ENCODE results near the gene NME5. TPM values are rescaled to one million over a fixed set of nuclear protein-coding genes. Genes with fewer than 3 reads are reported as not detected.
"Not testable (repeated sequence)": the region's sequence is repeated elsewhere in the genome, so short reads cannot be mapped to it uniquely, and the experiment has no call there.

The NME5 gene
- total RNA-seq, 2 experiments from 2014 or later, result not detected

DNA sequence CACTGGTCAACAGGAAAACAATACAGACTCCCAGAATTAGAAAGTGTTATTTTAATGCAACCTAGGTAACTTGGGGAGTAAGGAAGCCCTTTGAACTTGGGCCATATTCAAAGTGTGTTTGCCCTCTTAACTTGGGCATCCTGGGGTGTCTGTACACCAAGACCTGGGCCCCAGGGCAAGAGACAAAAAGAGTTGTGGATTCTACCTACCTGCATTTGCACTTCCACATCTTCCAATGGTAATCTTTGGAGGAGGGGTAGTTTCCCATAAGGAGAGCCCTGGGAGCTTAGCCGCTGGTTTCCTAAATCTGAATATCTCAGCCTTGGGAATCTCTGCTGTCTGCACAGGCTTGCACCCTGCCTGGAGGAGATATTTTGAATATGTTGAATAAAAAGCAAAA is 46.9 kb downstream of the NME5 start:
- H3K4me3 Mint-ChIP-seq, result no peak overlapping the region
- H3K9me3 Mint-ChIP-seq (ENCODE audit: low read depth), result no peaks in the 10 kb centered on the region
- no peak for DNase-seq
- H3K27me3 Mint-ChIP-seq, result peaks cover 25% of the 10 kb centered on the region
- H3K27ac Mint-ChIP-seq, result no peak overlapping the region
- no peaks in the 10 kb centered on the region for H3K36me3 Mint-ChIP-seq
- CTCF ChIA-PET, result interaction anchor here (1.4 to 2.2 kb wide), 5 partner anchors 10 to 56 kb away, joined by 4 to 9 read pairs (median 5); no protein-coding TSS in a partner anchor
- no peak for ATAC-seq
- H3K4me1 Mint-ChIP-seq, result peaks cover 22% of the 10 kb centered on the region

DNA sequence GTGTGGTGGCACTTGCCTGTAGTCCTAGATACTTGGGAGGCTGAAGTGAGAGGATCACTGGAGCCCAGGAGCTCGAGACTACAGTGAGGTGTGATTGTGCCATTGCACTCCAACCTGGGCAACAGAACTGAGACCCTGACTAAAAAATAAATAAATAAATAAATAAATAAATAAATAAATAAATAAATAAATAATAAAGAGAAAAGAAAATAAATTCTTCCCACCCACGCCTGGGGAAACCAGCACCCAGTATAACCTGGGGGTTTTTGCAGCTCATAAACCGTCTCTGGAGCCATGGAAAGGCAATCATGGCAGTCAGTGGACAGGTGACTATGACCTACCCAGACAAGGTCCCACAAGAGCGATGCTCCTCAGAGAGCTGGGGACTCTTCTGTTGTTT is 47.5 kb downstream of the NME5 start:
- Mint-ChIP-seq H3K9me3 (ENCODE audit: low read depth) (no peaks in the 10 kb centered on the region), H3K4me3 (no peak overlapping the region), H3K4me1 (peaks cover 16% of the 10 kb centered on the region), H3K27ac (no peak overlapping the region), H3K27me3 (peaks cover 25% of the 10 kb centered on the region), H3K36me3 (no peaks in the 10 kb centered on the region)
- CTCF ChIA-PET, result interaction anchor here (0.9 to 2.2 kb wide), 7 partner anchors 10 to 56 kb away, joined by 4 to 9 read pairs (median 5); no protein-coding TSS in a partner anchor
- DNase-seq, result no peak
- no peak for ATAC-seq

DNA sequence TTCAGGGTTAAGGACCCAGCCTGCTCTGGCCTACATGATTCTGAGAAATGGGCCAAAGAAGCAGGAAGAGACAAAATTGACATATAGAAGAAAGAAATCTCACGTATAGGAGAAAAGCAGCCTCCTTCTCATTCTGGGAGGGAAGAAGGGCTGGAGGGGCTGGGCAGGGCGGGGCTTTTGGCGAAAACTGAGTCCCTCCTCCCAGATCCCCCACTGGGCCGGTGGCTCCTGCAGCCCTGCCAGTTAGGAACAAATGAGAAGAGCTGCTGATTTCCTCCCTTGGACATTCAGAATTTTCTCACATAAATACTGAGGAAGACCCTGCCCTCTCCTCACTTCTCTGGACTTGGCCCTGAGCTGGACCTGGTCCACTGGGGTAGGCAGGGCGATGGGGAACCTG is 55.5 kb downstream of the NME5 start, which contains the start of gene WNT8A:
WNT8A (plus strand) TSS at position 332 of the 400 bp plus-strand sequence. CDS start 95 bp downstream, outside the sequence.
- Mint-ChIP-seq H3K4me1 (peaks cover 15% of the 10 kb centered on the region), H3K4me3 (no peak within 1 kb of the TSS), H3K27ac (no peak within 1 kb of the TSS), H3K9me3 (ENCODE audit: low read depth) (no peaks in the 10 kb centered on the region), H3K27me3 (no peaks in the 10 kb centered on the region), H3K36me3 (no peaks in the 10 kb centered on the region)
- ATAC-seq (no peak), DNase-seq (no peak)
- CTCF ChIA-PET, result interaction anchor here (1.5 to 1.7 kb wide), 2 partner anchors 15 to 49 kb away, joined by 4 to 5 read pairs; no protein-coding TSS in a partner anchor

DNA sequence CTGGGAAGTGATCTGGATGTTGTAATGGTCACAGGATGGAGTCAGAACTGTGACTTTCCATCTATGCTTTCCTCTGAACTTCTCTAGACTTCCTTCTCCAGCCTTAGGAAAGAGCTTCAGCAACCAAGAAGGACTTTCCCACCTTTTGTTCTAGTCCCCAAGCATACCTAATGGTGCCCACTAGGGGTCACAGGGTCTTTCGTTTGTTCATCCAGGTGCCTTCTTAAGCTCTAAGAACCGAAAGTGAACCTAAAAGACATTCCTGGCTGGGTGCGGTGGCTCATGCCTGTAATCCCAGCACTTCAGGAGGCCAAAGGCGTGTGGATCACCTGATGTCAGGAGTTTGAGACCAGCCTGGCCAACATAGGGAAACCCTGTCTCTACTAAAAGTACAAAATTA is 57.2 kb downstream of the NME5 start:
- no peaks in the 10 kb centered on the region for H3K9me3 Mint-ChIP-seq (ENCODE audit: low read depth)
- DNase-seq (no peak), ATAC-seq (no peak)
- peaks cover 15% of the 10 kb centered on the region for H3K4me1 Mint-ChIP-seq
- no peaks in the 10 kb centered on the region for H3K36me3 Mint-ChIP-seq
- H3K27ac Mint-ChIP-seq, result no peak overlapping the region
- CTCF ChIA-PET, result interaction anchor here (0.8 to 7.8 kb wide), 12 partner anchors 9 to 90 kb away, joined by 3 to 127 read pairs (median 4); no protein-coding TSS in a partner anchor
- no peaks in the 10 kb centered on the region for H3K27me3 Mint-ChIP-seq
- H3K4me3 Mint-ChIP-seq, result no peak overlapping the region

- ATAC-seq (no peak), DNase-seq (no peak)
- CTCF ChIA-PET, result interaction anchor here (0.8 to 7.8 kb wide), 20 partner anchors 11 to 448 kb away, joined by 3 to 127 read pairs (median 6); no protein-coding TSS in a partner anchor
- Mint-ChIP-seq H3K27me3 (peaks cover 9% of the 10 kb centered on the region), H3K4me1 (peaks cover 15% of the 10 kb centered on the region), H3K9me3 (ENCODE audit: low read depth) (no peaks in the 10 kb centered on the region), H3K4me3 (no peak overlapping the region), H3K36me3 (no peaks in the 10 kb centered on the region), H3K27ac (no peak overlapping the region)
Measured at GRCh38 chr5:138078006-138078643, 61.1 kb downstream of the NME5 start.

DNA sequence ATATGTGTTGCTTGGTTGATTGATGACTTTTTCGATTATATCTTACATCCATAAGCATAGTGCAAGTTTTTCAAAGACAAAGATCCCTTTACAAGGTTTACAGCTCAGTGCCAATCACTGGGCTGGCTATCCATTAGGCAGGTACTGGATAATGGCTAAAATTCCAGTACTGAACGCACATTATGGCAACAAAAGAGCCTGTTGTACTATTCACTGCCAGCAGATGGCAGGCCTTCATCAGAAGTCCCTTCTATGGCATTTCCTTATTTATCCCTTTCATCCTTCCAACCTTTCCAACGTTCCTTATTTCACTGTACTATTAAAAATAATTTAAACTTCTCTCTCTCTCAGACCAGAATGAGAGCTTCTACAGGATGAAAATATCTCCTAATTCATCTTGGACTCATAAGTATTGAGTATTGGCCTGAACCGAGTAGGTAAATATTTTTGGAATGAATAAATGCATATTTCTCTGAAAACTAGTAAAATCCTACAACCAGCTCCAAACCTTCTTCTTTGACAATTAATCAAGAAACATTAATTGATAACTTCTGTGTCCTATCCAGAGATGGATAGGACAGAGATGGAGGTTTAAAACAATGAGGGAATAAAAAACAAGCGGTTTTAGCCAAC is 62.0 kb downstream of the NME5 start:
- DNase-seq (peak; percentile 61), ATAC-seq (no peak)
- H3K4me1 Mint-ChIP-seq, result peaks cover 17% of the 10 kb centered on the region
- no peak overlapping the region for H3K4me3 Mint-ChIP-seq
- H3K9me3 Mint-ChIP-seq (ENCODE audit: low read depth), result no peaks in the 10 kb centered on the region
- CTCF ChIA-PET, result interaction anchor here (0.8 to 7.8 kb wide), 28 partner anchors 11 to 447 kb away, joined by 3 to 127 read pairs (median 5); no protein-coding TSS in a partner anchor
- peaks cover 11% of the 10 kb centered on the region for H3K27me3 Mint-ChIP-seq
- no peaks in the 10 kb centered on the region for H3K36me3 Mint-ChIP-seq
- no peak overlapping the region for H3K27ac Mint-ChIP-seq

- H3K4me1 Mint-ChIP-seq, result peaks cover 21% of the 10 kb centered on the region
- not testable (repeated sequence) for H3K4me3 Mint-ChIP-seq; H3K36me3 Mint-ChIP-seq; DNase-seq; H3K27me3 Mint-ChIP-seq; H3K9me3 Mint-ChIP-seq (ENCODE audit: low read depth); ATAC-seq; H3K27ac Mint-ChIP-seq
- CTCF ChIA-PET, result interaction anchor here (1.0 to 10.3 kb wide), 7 partner anchors 8 to 291 kb away, joined by 3 to 244 read pairs (median 16); partner anchors contain the start of gene FAM13B
Measured at GRCh38 chr5:138070026-138070425, 69.2 kb downstream of the NME5 start.

GRCh38 chr5:138068742-138069600 is 70.3 kb downstream of the NME5 start:
- H3K36me3 Mint-ChIP-seq, result no peaks in the 10 kb centered on the region

GRCh38 chr5:138067945-138068344 is 71.3 kb downstream of the NME5 start:
- Mint-ChIP-seq H3K36me3 (no peaks in the 10 kb centered on the region), H3K27me3 (peaks cover 5% of the 10 kb centered on the region), H3K9me3 (ENCODE audit: low read depth) (no peaks in the 10 kb centered on the region), H3K4me1 (peaks cover 21% of the 10 kb centered on the region), H3K27ac (no peak overlapping the region), H3K4me3 (no peak overlapping the region)
- no peak for ATAC-seq
- DNase-seq, result no peak
- CTCF ChIA-PET, result interaction anchor here (0.7 to 10.3 kb wide), 16 partner anchors 10 to 438 kb away, joined by 4 to 244 read pairs (median 5); partner anchors contain the start of gene FAM13B

More at GRCh38 chr5:138068742-138069600, 70.3 kb downstream of the NME5 start:
- H3K4me3 Mint-ChIP-seq, result no peak overlapping the region
- peak; percentile 74 for DNase-seq
- CTCF ChIA-PET, result interaction anchor here (0.7 to 10.3 kb wide), 27 partner anchors 8 to 439 kb away, joined by 3 to 244 read pairs (median 4); partner anchors contain the start of genes FAM13B and WNT8A
- no peak overlapping the region for H3K27ac Mint-ChIP-seq
- peak; percentile 58 for ATAC-seq
- no peaks in the 10 kb centered on the region for H3K9me3 Mint-ChIP-seq (ENCODE audit: low read depth)
- H3K27me3 Mint-ChIP-seq, result peaks cover 7% of the 10 kb centered on the region
- peaks cover 21% of the 10 kb centered on the region for H3K4me1 Mint-ChIP-seq

Other genes starting within 250 kb of the NME5 start
- under 1 TPM in 1 of 2 experiments, not detected in 1; 0.38 TPM for gene PKD2L2, start 250.0 kb downstream of the NME5 start, total RNA-seq
- 10 to 100 TPM; 31.4 to 38.8 TPM for gene FAM13B, start 106.3 kb downstream of the NME5 start, total RNA-seq
- gene WNT8A, start 55.4 kb downstream of the NME5 start, total RNA-seq, result not detected
- 10 to 100 TPM; 74.1 to 86.7 TPM for gene BRD8, start 39.2 kb upstream of the NME5 start, total RNA-seq
- gene KIF20A, start 39.7 kb upstream of the NME5 start, total RNA-seq, result 10 to 100 TPM; 61.7 to 64.3 TPM
- 10 to 100 TPM; 37.0 to 42.7 TPM for gene CDC23, start 73.9 kb upstream of the NME5 start, total RNA-seq
- gene GFRA3, start 135.2 kb upstream of the NME5 start, total RNA-seq, result under 1 TPM; 0.15 to 0.19 TPM
- gene CDC25C, start 192.4 kb upstream of the NME5 start, total RNA-seq, result 10 to 100 TPM; 14.9 to 21.3 TPM
- 10 to 100 TPM; 30.5 to 33.5 TPM for gene FAM53C, start 198.8 kb upstream of the NME5 start, total RNA-seq
- 10 to 100 TPM; 57.4 to 60.5 TPM for gene KDM3B, start 213.3 kb upstream of the NME5 start, total RNA-seq

Measured in activated CD8-positive, alpha-beta memory T cell treated with anti-CD3 and anti-CD28 coated beads, Interleukin-2, amount 10 ng/mL, durations not matched to agents 7 days and 5 days (primary cell).